ENCODE measurements around the gene ACTG2.
"Not testable (repeated sequence)": the region's sequence is repeated elsewhere in the genome, so short reads cannot be mapped to it uniquely, and the experiment has no call there.

The ACTG2 gene

GRCh38 chr2:73902284-73902683 lies 9.5 kb downstream of the ACTG2 start:
- no peak overlapping the region for H3K4me2 ChIP-seq (ENCODE audit: low read depth, low read length, poor library complexity, severe bottlenecking)
- no peak overlapping the region for H2AFZ ChIP-seq (ENCODE audit: low read length)
- no peaks in the 10 kb centered on the region for H3K79me2 ChIP-seq (ENCODE audit: insufficient read depth, low read length)
- H3K9me2 ChIP-seq (replicated peaks; ENCODE audit: low read depth, low read length) = no peaks in the 10 kb centered on the region
- H3K4me1 ChIP-seq (ENCODE audit: insufficient read depth, low read length, poor library complexity, severe bottlenecking) = peaks cover 19% of the 10 kb centered on the region
- no peak overlapping the region for H3K4me3 ChIP-seq (ENCODE audit: low read length, poor library complexity, severe bottlenecking)
- H4K20me1 ChIP-seq (ENCODE audit: insufficient read depth, low read length, poor library complexity, severe bottlenecking) = no peaks in the 10 kb centered on the region
- H3K9me3 ChIP-seq (ENCODE audit: insufficient read depth, low read depth, low read length) = no peaks in the 10 kb centered on the region
- H3K9ac ChIP-seq (ENCODE audit: low read depth, low read length, poor library complexity, severe bottlenecking) = no peak overlapping the region
- H3K36me3 ChIP-seq (ENCODE audit: insufficient read depth, low read length) = no peaks in the 10 kb centered on the region
- H3K27me3 ChIP-seq (ENCODE audit: insufficient read depth, low read length, poor library complexity, severe bottlenecking) = no peaks in the 10 kb centered on the region
- TF ChIP-seq EZH2phosphoT487 (IDR thresholded peaks at IDR 0.05; ENCODE audit: borderline replicate concordance) = no peak
- no peak for TF ChIP-seq CTCF (conservative IDR thresholded peaks at IDR 0.05; ENCODE audit: low read length)
- no peaks in the 10 kb centered on the region for H3F3A ChIP-seq (ENCODE audit: low read depth)

- no peaks in the 10 kb centered on the region for H3K27me3 ChIP-seq (ENCODE audit: insufficient read depth, low read length, poor library complexity, severe bottlenecking)
- H3K4me1 ChIP-seq (ENCODE audit: insufficient read depth, low read length, poor library complexity, severe bottlenecking) = peaks cover 14% of the 10 kb centered on the region
- H3K9ac ChIP-seq (ENCODE audit: low read depth, low read length, poor library complexity, severe bottlenecking) = no peak overlapping the region
- no peaks in the 10 kb centered on the region for H4K20me1 ChIP-seq (ENCODE audit: insufficient read depth, low read length, poor library complexity, severe bottlenecking)
- H3K9me3 ChIP-seq (ENCODE audit: insufficient read depth, low read depth, low read length) = no peaks in the 10 kb centered on the region
- TF ChIP-seq EZH2phosphoT487 (IDR thresholded peaks at IDR 0.05; ENCODE audit: borderline replicate concordance) = no peak
- TF ChIP-seq CTCF (conservative IDR thresholded peaks at IDR 0.05; ENCODE audit: low read length) = no peak
- H2AFZ ChIP-seq (ENCODE audit: low read length) = no peak overlapping the region
- H3K4me3 ChIP-seq (ENCODE audit: low read length, poor library complexity, severe bottlenecking) = no peak overlapping the region
- H3K9me2 ChIP-seq (replicated peaks; ENCODE audit: low read depth, low read length) = no peaks in the 10 kb centered on the region
- no peaks in the 10 kb centered on the region for H3K79me2 ChIP-seq (ENCODE audit: insufficient read depth, low read length)
- H3K36me3 ChIP-seq (ENCODE audit: insufficient read depth, low read length) = no peaks in the 10 kb centered on the region
- no peaks in the 10 kb centered on the region for H3F3A ChIP-seq (ENCODE audit: low read depth)
- no peak overlapping the region for H3K4me2 ChIP-seq (ENCODE audit: low read depth, low read length, poor library complexity, severe bottlenecking)
Observed at GRCh38 chr2:73903313-73903712, 10.5 kb downstream of the ACTG2 start.

- H3K4me1 ChIP-seq (ENCODE audit: insufficient read depth, low read length, poor library complexity, severe bottlenecking) = peaks cover 14% of the 10 kb centered on the region
- not testable (repeated sequence) for H3F3A ChIP-seq (ENCODE audit: low read depth); H3K9me3 ChIP-seq (ENCODE audit: insufficient read depth, low read depth, low read length); H3K9me2 ChIP-seq (replicated peaks; ENCODE audit: low read depth, low read length); H3K36me3 ChIP-seq (ENCODE audit: insufficient read depth, low read length); H3K4me3 ChIP-seq (ENCODE audit: low read length, poor library complexity, severe bottlenecking); H3K79me2 ChIP-seq (ENCODE audit: insufficient read depth, low read length); H3K9ac ChIP-seq (ENCODE audit: low read depth, low read length, poor library complexity, severe bottlenecking); H2AFZ ChIP-seq (ENCODE audit: low read length); H3K27me3 ChIP-seq (ENCODE audit: insufficient read depth, low read length, poor library complexity, severe bottlenecking); H4K20me1 ChIP-seq (ENCODE audit: insufficient read depth, low read length, poor library complexity, severe bottlenecking); H3K4me2 ChIP-seq (ENCODE audit: low read depth, low read length, poor library complexity, severe bottlenecking)
Observed at GRCh38 chr2:73903949-73904613, 11.3 kb downstream of the ACTG2 start.

- Histone ChIP-seq H3K27me3 (ENCODE audit: insufficient read depth, low read length, poor library complexity, severe bottlenecking) (no peaks in the 10 kb centered on the region), H3K9me3 (ENCODE audit: insufficient read depth, low read depth, low read length) (no peaks in the 10 kb centered on the region), H3K36me3 (ENCODE audit: insufficient read depth, low read length) (no peaks in the 10 kb centered on the region), H3K4me1 (ENCODE audit: insufficient read depth, low read length, poor library complexity, severe bottlenecking) (peaks cover 14% of the 10 kb centered on the region), H3K79me2 (ENCODE audit: insufficient read depth, low read length) (no peaks in the 10 kb centered on the region), H3F3A (ENCODE audit: low read depth) (no peaks in the 10 kb centered on the region), H3K4me3 (ENCODE audit: low read length, poor library complexity, severe bottlenecking) (no peak overlapping the region), H3K9me2 (replicated peaks; ENCODE audit: low read depth, low read length) (no peaks in the 10 kb centered on the region), H3K9ac (ENCODE audit: low read depth, low read length, poor library complexity, severe bottlenecking) (no peak overlapping the region), H4K20me1 (ENCODE audit: insufficient read depth, low read length, poor library complexity, severe bottlenecking) (no peaks in the 10 kb centered on the region), H2AFZ (ENCODE audit: low read length) (no peak overlapping the region), H3K4me2 (ENCODE audit: low read depth, low read length, poor library complexity, severe bottlenecking) (no peak overlapping the region)
- TF ChIP-seq CTCF (conservative IDR thresholded peaks at IDR 0.05; ENCODE audit: low read length) = no peak
- no peak for TF ChIP-seq EZH2phosphoT487 (IDR thresholded peaks at IDR 0.05; ENCODE audit: borderline replicate concordance)
Observed at GRCh38 chr2:73904952-73905351, 12.1 kb downstream of the ACTG2 start.

All from Loucy (cell line).